H1 (cell line): Measurements from ENCODE around the gene VIPR2. TPM values are rescaled to one million over a fixed set of nuclear protein-coding genes. Genes with fewer than 3 reads are reported as not detected.

Experiments
- CTCF ChIA-PET: fragments of 300-600 bp; sonication (Branson Sonifier 250); formaldehyde crosslinking; loops from one replicate; lab custom pipeline; 2021; ENCODE audit not compliant: partially characterized antibody; lab: Charles Lee
- POLR2A ChIA-PET: fragments of 300-600 bp; sonication (Branson Sonifier 250); formaldehyde crosslinking; loops from one replicate; lab custom pipeline; 2021; ENCODE audit warnings: inconsistent platforms; ENCODE audit not compliant: partially characterized antibody; lab: Charles Lee
- DNase-seq, 2 experiments: peaks; one replicate each; pipeline versions ENCODE4 v3.0.0 to v3.0.0-alpha.2; 2010 to 2022; ENCODE audit warnings: low spot score in 2 of 2, low read depth in 1 of 2, mixed read lengths in 1 of 2
- FAIRE-seq: peaks from 2 replicates; lab custom pipeline; 2011; peaks lifted over from hg19 to GRCh38; lab: Jason Lieb, UNC
- H2AFZ ChIP-seq: 2 replicates; pipeline ENCODE4 v1.8.1; 2012; ENCODE audit warnings: low read length, inconsistent platforms
- H2AK5ac ChIP-seq: 2 replicates; pipeline ENCODE4 v1.6.1; 2013; ENCODE audit warnings: low read depth, low read length
- H2BK120ac ChIP-seq: replicated peaks from 2 replicates; pipeline ENCODE3; 2013; ENCODE audit warnings: low read depth, low read length, inconsistent platforms
- H2BK12ac ChIP-seq: 2 replicates; pipeline ENCODE4 v1.6.1; 2013; ENCODE audit warnings: low read depth, low read length
- H2BK15ac ChIP-seq: 2 replicates; pipeline ENCODE4 v1.6.1; 2013; ENCODE audit warnings: low read length
- H2BK20ac ChIP-seq: 2 replicates; pipeline ENCODE4 v1.6.1; 2013; ENCODE audit warnings: low read length
- H2BK5ac ChIP-seq: 2 replicates; pipeline ENCODE4 v1.6.1; 2013; ENCODE audit warnings: low read depth, low read length
- H3K14ac ChIP-seq: 2 replicates; pipeline ENCODE4 v1.6.1; 2013; ENCODE audit warnings: inconsistent platforms; ENCODE audit not compliant: insufficient read length
- H3K18ac ChIP-seq: 2 replicates; pipeline ENCODE4 v1.6.1; 2013; ENCODE audit warnings: low read length; ENCODE audit errors: extremely low read depth
- H3K23ac ChIP-seq: 2 replicates; pipeline ENCODE4 v1.6.1; 2013; ENCODE audit warnings: inconsistent platforms; ENCODE audit not compliant: insufficient read length
- H3K23me2 ChIP-seq: 2 replicates; pipeline ENCODE4 v1.6.1; 2013; ENCODE audit warnings: low read depth, low read length
- H3K27ac ChIP-seq: 2 replicates; pipeline ENCODE4 v1.6.1; 2011; ENCODE audit warnings: low read depth, low read length, inconsistent platforms
- H3K27me3 ChIP-seq, 4 experiments: replicated peaks in 1 of 4; 1 replicate in 1 of 4; 2 replicates in 3 of 4; pipeline versions ENCODE4 v1.6.1 to v1.8.1; 2011 to 2013; ENCODE audit warnings: low read length in 3 of 4, mild to moderate bottlenecking in 3 of 4, inconsistent platforms in 2 of 4, mixed read lengths in 2 of 4, moderate library complexity in 1 of 4; ENCODE audit not compliant: control insufficient read depth in 3 of 4, insufficient read depth in 3 of 4; ENCODE audit errors: extremely low read depth in 1 of 4
- H3K36me3 ChIP-seq, 4 experiments: 2 replicates each; pipeline versions ENCODE4 v1.6.1 to v1.8.1; 2011 to 2013; ENCODE audit warnings: mild to moderate bottlenecking in 4 of 4, low read length in 3 of 4, moderate library complexity in 2 of 4, control low read depth in 1 of 4, inconsistent platforms in 1 of 4; ENCODE audit not compliant: insufficient read depth in 4 of 4, control insufficient read depth in 2 of 4
- H3K4ac ChIP-seq: replicated peaks from 2 replicates; pipeline ENCODE3; 2013; ENCODE audit warnings: low read length, low read depth, mixed read lengths, inconsistent platforms; ENCODE audit not compliant: insufficient read length
- H3K4me1 ChIP-seq, 4 experiments: replicated peaks in 1 of 4; 1 replicate in 1 of 4; 2 replicates in 3 of 4; pipeline versions ENCODE4 v1.6.1 to v1.8.1; 2011 to 2013; ENCODE audit warnings: low read length in 3 of 4, inconsistent platforms in 2 of 4, mixed read lengths in 1 of 4; ENCODE audit not compliant: insufficient read depth in 4 of 4, control insufficient read depth in 3 of 4
- H3K4me2 ChIP-seq, 2 experiments: 2 replicates each; pipeline versions ENCODE4 v1.6.1 to v1.8.1; 2011 to 2013; ENCODE audit warnings: low read depth in 2 of 2, low read length in 2 of 2, control low read depth in 1 of 2, inconsistent platforms in 1 of 2, mild to moderate bottlenecking in 1 of 2; ENCODE audit not compliant: insufficient read depth in 1 of 2
- H3K4me3 ChIP-seq, 4 experiments: fragments of 200-600, 300-600 bp in 1 of 4; sonication (generic), shearing (Covaris generic), sonication (Bioruptor Twin) in 1 of 4; 2 replicates each; pipeline versions ENCODE4 v1.5.1 to v1.8.1; 2011 to 2016; ENCODE audit warnings: low read length in 4 of 4, low read depth in 3 of 4, control low read depth in 2 of 4, inconsistent platforms in 2 of 4, mild to moderate bottlenecking in 2 of 4, mixed read lengths in 1 of 4, moderate library complexity in 1 of 4; ENCODE audit not compliant: insufficient read depth in 2 of 4; ENCODE audit errors: extremely low read depth in 1 of 4
- H3K56ac ChIP-seq: replicated peaks from 2 replicates; pipeline ENCODE3; 2013; ENCODE audit warnings: low read depth, mild to moderate bottlenecking, mixed read lengths, low read length, inconsistent platforms; ENCODE audit not compliant: insufficient read length
- H3K79me1 ChIP-seq: 2 replicates; pipeline ENCODE4 v1.6.1; 2013; ENCODE audit warnings: low read depth, low read length, control low read depth
- H3K79me2 ChIP-seq, 2 experiments: 2 replicates each; pipeline versions ENCODE4 v1.6.1 to v1.8.1; 2012 to 2013; ENCODE audit warnings: low read length in 2 of 2, mild to moderate bottlenecking in 2 of 2, inconsistent platforms in 1 of 2; ENCODE audit not compliant: insufficient read depth in 2 of 2, control insufficient read depth in 1 of 2
- H3K9ac ChIP-seq, 4 experiments: replicated peaks in 1 of 4; 1 replicate in 1 of 4; 2 replicates in 3 of 4; pipeline versions ENCODE4 v1.6.1 to v1.8.1; 2011 to 2013; ENCODE audit warnings: low read depth in 3 of 4, low read length in 3 of 4, control low read depth in 2 of 4, mild to moderate bottlenecking in 2 of 4, moderate library complexity in 2 of 4, inconsistent platforms in 1 of 4; ENCODE audit errors: extremely low read depth in 1 of 4
- H3K9me3 ChIP-seq, 2 experiments: 2 replicates each; pipeline versions ENCODE4 v1.6.1 to v1.8.1; 2012 to 2013; ENCODE audit warnings: mild to moderate bottlenecking in 2 of 2, moderate library complexity in 2 of 2, control low read depth in 1 of 2, inconsistent platforms in 1 of 2, low read depth in 1 of 2, low read length in 1 of 2, mixed read lengths in 1 of 2; ENCODE audit not compliant: insufficient read depth in 2 of 2
- H4K20me1 ChIP-seq, 2 experiments: replicated peaks in 1 of 2; 2 replicates each; pipeline versions ENCODE3 to v1.8.1; 2011 to 2013; ENCODE audit warnings: inconsistent platforms in 2 of 2, low read length in 2 of 2, mild to moderate bottlenecking in 1 of 2; ENCODE audit not compliant: insufficient read depth in 2 of 2, control insufficient read depth in 1 of 2
- H4K5ac ChIP-seq: 2 replicates; pipeline ENCODE4 v1.6.1; 2013; ENCODE audit warnings: low read length, low read depth, mixed read lengths, inconsistent platforms; ENCODE audit not compliant: insufficient read length
- H4K8ac ChIP-seq: 2 replicates; pipeline ENCODE4 v1.8.0; 2013; ENCODE audit warnings: mild to moderate bottlenecking, moderate library complexity, low read length, inconsistent platforms; ENCODE audit not compliant: insufficient read depth; ENCODE audit errors: extremely low read depth
- H4K91ac ChIP-seq: replicated peaks from 2 replicates; pipeline ENCODE3; 2013; ENCODE audit warnings: low read length, mixed read lengths, inconsistent platforms; ENCODE audit not compliant: insufficient read length
- MAX ChIP-seq: IDR thresholded peaks from 2 replicates; pipeline ENCODE4 v1.6.1; 2012; ENCODE audit warnings: inconsistent platforms
- WGBS, 2 experiments: shearing (Covaris generic) in 1 of 2; methylation state at CpG; one replicate each; pipeline versions ENCODE4 v1.1.6 to v1.1.7; 2013 to 2015; ENCODE audit warnings: low lambda C conversion rate in 2 of 2, mixed read lengths in 2 of 2, inconsistent platforms in 1 of 2, low coverage in 1 of 2, missing lambda C conversion rate in 1 of 2; ENCODE audit not compliant: insufficient replicate concordance in 2 of 2, insufficient coverage in 1 of 2, insufficient read length in 1 of 2; ENCODE audit errors: extremely low coverage in 1 of 2, missing lambda C conversion rate in 1 of 2; 5-methylcytosine and 5-hydroxymethylcytosine counted together
- polyA plus RNA-seq, 7 experiments: library from polyadenylated mRNA; depleted of rRNA in 3 of 7; stranded (reverse) in 5 of 7; unstranded in 2 of 7; fragments of >200 nt in 5 of 7; fragments of 200-250 nt in 2 of 7; gene quantifications; 1 replicate in 5 of 7; 2 replicates in 1 of 7; 4 replicates in 1 of 7; pipeline versions ENCODE4 v1.2.1 to v1.2.3, GENCODE V29; 2011 to 2013; ENCODE audit warnings: missing spikeins in 2 of 7, mixed read lengths in 2 of 7
- total RNA-seq: library from RNA; stranded (reverse); fragmentation: NEBNext Ultra II Directional; extraction: Animal tissue kit (Norgen Biotek cat#: 25700); gene quantifications from 2 replicates; pipeline ENCODE4 v1.2.1, GENCODE V29; 2021

VIPR2 gene
- total and polyA plus RNA-seq, 2 of the 8 experiments (the other 6 are each of a cell fraction or from before 2014, with no cell fraction given): 2.4 to 6.3 TPM

GRCh38 chr7:158993591-158993990 lies 151.1 kb downstream of the VIPR2 start:
- Histone ChIP-seq H3K4me3 (no peak overlapping the region), H3K4me2 (no peak overlapping the region; a peak in 1 of 4 replicates), H4K91ac (no peak overlapping the region), H3K36me3 (no peaks in the 10 kb centered on the region), H3K14ac (no peak overlapping the region), H3K56ac (no peak overlapping the region), H2BK15ac (no peak overlapping the region), H3K4ac (no peak overlapping the region), H3K23me2 (peaks cover 3% of the 10 kb centered on the region; the same call in 1 of the 2 replicates), H3K18ac (no peak overlapping the region), H4K5ac (no peak overlapping the region), H2BK120ac (no peak overlapping the region), H3K79me1 (no peaks in the 10 kb centered on the region), H3K27me3 (peaks cover 13 to 60% (median 43%) of the 10 kb centered on the region in 4 experiments), H4K20me1 (no peaks in the 10 kb centered on the region), H3K9ac (no peak overlapping the region), H2AFZ (no peak overlapping the region), H3K23ac (no peak overlapping the region), H4K8ac (no peak overlapping the region), H3K9me3 (peaks cover 5 to 7% of the 10 kb centered on the region in 2 experiments), H3K4me1 (peaks cover 0 to 5% (median 1%) of the 10 kb centered on the region in 4 experiments; a peak in 2 of 7 replicates)
- DNase-seq (no peak), FAIRE-seq (no peak)
- ChIA-PET CTCF (interaction anchor here (2.8 to 5.0 kb wide), 2 partner anchors 17 to 20 kb away, joined by 9 to 49 read pairs; no protein-coding TSS in a partner anchor), POLR2A (no interaction called here)
- WGBS, 2 experiments: 93% methylated on average over 12 of the region's 12 CpGs; no CpG with 5 or more reads in 1 of the 2 experiments
- TF ChIP-seq MAX: no peak
- TF ChIP-seq, all 59 proteins: peak for 0
- no peak overlapping the region for H2AK5ac ChIP-seq
- H2BK12ac ChIP-seq: no peak overlapping the region
- no peak overlapping the region for H3K27ac ChIP-seq
- H2BK20ac ChIP-seq: no peak overlapping the region
- no peak overlapping the region for H2BK5ac ChIP-seq
- H3K79me2 ChIP-seq: no peaks in the 10 kb centered on the region; a peak in 1 of 4 replicates
